HG03045 (cell line): ENCODE data around the gene LTBP4.
"Not testable (repeated sequence)": the region's sequence is repeated elsewhere in the genome, so short reads cannot be mapped to it uniquely, and the experiment has no call there.

Source experiments
- ATAC-seq: cut with Tn5 transposase; IDR thresholded peaks from one replicate; pipeline ENCODE4 v1.9.1; 2021; ENCODE audit warnings: mild to moderate bottlenecking, moderate library complexity; ENCODE audit not compliant: unreplicated experiment

The LTBP4 gene

DNA sequence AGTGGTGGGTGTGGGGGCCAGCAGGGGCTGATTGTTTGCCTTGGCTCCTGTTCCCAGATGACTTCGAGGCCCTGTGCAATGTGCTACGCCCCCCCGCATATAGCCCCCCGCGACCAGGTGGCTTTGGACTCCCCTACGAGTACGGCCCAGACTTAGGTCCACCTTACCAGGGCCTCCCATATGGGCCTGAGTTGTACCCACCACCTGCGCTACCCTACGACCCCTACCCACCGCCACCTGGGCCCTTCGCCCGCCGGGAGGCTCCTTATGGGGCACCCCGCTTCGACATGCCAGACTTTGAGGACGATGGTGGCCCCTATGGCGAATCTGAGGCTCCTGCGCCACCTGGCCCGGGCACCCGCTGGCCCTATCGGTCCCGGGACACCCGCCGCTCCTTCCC lies 25.7 kb downstream of the LTBP4 start:
- ATAC-seq: no peak

DNA sequence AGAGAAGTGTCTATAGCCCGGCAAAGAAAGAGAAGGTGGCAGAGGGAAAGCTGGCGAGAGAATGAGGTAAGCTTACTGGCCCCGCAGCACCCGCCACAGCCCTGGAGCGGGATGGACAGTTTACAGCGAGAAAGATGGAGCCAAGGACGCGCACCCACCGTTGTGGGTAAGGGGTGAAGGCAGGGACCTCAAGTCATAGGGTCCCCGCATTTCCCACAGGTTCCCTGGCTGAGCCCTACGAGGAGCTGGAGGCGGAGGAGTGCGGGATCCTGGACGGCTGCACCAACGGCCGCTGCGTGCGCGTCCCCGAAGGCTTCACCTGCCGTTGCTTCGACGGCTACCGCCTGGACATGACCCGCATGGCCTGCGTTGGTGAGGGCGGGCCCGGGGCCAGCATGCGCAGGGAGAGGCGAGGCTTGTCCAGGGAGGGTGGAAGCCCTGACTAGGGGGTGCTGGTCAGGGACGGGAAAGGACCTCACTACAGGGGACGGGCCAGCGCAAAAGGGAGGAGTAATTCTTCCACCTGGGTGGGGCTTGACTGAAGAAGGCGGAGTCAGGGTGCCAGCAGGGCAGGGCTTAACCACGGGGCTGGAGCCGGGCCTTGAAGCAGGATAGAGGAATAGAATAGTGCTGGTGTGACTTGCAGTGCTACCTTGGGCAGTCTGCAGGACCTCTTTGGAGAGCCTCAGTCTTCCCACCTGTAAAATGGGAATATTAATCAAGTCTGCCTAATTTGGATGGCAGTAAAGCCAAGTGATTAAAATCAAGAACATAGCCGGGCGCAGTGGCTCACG lies 26.5 kb downstream of the LTBP4 start:
- no peak for ATAC-seq

DNA sequence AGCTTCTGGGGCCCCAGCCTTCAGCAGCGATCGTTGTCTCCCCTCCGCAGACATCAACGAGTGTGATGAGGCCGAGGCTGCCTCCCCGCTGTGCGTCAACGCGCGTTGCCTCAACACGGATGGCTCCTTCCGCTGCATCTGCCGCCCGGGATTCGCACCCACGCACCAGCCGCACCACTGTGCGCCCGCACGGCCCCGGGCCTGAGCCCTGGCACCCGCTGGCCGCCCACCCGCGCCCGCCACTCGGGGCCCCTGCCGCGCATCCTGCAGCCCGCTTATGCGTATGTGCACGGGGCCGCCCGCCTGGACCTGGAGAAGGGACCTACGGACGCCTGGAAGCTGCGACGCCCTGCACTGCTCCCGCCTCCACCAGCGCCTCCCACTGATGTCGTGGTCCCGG lies 28.2 kb downstream of the LTBP4 start:
- ATAC-seq: no peak

DNA sequence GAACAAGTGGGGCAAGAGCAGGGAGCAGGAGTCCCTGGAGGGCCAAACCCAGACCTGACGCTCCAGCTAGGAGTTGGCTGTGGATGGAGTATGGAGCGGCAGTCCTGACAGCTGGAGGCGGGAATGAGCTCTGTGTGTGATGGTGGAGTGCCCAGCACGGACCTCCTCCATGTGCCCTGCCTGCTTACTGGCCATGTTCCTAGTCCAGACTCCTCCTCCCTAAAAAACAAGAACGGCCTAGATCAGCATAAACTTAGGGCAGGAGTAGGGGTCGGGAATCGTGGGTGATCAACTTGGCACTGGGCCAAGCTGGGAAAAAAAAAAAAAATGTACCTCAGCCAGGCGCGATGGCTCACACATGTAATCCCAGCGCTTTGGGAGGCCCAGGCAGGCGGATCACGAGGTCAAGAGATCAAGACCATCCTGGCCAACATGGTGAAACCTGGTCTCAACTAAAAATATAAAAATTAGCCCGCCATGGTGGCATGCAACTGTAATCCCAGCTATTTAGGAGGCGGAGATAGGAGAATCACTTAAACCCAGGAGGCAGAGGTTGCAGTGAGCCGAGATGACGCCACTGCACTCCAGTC lies 29.5 kb downstream of the LTBP4 start:
- no peak for ATAC-seq

DNA sequence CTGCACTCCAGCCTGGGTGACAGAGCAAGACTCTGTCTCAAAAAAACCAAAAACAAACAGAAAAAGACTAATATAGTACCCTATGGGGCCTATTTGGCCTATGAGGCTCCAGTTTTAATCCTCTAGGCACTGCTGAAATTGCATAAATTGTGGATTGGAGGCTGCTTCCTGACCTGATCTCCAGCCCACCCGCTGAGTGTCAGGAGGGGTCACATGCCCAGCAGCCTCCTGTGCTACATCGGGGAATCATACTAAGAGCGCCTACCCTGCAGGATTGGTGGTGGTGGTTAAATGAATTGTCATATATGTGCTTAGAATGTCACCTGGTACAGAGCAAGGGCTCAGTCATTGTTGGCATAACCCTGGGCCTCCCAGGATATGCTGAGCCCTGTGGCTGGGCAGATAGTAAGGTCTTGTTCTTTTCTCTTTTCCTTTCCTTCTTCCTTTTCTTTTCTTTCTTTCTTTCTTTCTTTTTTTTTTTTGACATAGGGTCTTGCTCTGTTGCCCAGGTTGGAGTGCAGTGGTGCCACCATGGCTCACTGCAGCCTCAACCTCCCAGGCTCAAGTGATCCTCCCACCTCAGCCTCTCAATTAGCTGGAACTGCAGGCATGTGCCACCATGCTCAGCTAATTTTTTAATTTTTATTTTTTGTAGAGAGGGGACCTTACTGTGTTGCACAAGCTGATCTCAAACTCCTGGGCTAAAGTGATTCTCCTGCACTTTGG lies 31.3 kb downstream of the LTBP4 start:
- no peak for ATAC-seq

DNA sequence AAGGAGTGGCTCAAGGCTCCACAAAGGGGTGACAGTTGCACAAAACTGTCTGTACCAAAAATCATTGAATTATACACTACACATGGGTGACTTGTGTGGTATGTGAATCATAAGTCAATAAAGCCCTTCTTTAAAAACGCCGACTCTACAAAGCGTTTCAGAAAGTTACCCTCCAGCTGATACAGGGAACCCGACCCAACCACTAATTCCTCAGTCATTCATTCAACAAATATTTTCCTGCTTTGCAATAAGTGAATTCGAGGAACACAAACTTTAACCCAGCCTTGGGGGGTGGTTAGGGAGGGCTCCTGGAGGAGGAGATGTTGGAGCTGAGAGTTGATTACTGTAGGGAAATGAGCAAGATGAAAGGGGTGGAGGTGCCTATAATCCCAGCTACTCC lies 32.0 kb downstream of the LTBP4 start:
- ATAC-seq: no peak

DNA sequence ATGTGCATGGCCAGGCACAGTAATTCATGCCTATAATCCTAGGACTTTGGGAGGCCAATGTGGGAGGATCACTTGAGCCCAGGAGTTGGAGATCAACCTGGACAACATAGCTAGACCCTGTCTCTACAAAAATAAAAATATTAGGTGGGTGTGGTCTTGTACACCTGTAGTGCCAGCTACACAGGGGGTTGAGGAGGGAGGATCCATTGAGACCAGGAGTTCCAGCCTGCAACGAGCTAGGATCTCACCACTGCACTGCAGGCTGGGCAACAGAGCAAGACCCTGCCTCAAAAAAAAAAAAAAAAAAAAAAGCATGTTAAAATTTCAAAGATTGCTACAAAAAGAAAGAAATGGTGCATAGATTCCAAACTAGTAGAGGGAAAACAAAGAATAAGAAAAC lies 37.2 kb downstream of the LTBP4 start:
- no peak for ATAC-seq

DNA sequence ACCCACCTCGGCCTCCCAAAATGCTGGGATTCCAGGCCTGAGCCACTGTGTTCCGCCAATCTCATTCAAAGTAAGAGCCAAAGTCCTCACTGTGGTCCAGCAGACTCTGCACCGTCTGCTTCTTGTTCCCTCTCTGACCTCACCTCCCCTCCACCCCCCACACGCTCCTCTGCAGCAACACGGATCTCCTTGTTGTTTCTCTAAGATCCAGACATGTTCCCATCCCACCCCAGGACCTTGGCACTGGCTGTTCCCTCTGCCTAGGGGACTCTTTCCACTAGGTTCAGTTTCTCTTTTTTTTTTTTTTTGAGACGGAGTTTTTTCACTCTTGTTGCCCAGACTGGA lies 38.4 kb downstream of the LTBP4 start:
- no peak for ATAC-seq

DNA sequence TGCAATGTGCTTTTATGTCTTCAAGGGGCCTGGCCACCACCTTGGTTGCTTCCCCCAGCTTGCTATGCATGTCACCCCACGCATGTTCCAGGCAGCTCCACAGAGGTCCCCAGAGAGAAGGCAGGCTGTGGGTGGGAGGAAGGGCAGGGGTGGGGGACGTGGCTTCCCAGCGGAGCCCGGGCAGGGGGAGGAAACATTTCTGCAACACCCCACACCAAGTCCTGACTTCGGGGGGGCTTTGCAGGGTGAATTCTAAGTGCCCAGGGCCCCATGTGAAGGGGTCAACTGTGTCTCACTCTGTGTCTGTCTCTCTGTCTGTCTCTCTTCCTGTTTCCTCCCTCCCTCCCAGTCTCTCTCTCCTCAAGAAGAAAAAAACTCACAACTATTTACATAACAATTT lies 39.6 kb downstream of the LTBP4 start:
- no peak for ATAC-seq

DNA sequence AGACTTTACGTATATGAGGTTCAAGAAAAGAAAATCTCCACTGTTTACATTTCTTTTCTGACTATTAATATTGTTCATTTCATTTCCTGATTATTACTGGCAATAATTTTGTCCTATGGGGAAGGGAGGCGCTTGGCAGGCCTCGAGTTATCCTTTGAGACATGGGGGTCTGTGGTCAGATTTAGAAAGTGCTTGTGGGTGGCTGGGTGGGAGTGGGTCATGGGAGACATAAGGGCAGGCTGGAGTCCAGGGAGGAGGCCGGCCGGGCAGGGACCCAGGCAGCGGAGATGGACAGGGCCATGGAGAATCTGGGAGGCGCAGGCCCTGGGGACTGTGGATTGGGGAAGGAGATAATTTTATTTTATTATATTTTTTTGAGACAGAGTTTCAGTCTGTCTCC lies 40.1 kb downstream of the LTBP4 start:
- ATAC-seq: no peak

DNA sequence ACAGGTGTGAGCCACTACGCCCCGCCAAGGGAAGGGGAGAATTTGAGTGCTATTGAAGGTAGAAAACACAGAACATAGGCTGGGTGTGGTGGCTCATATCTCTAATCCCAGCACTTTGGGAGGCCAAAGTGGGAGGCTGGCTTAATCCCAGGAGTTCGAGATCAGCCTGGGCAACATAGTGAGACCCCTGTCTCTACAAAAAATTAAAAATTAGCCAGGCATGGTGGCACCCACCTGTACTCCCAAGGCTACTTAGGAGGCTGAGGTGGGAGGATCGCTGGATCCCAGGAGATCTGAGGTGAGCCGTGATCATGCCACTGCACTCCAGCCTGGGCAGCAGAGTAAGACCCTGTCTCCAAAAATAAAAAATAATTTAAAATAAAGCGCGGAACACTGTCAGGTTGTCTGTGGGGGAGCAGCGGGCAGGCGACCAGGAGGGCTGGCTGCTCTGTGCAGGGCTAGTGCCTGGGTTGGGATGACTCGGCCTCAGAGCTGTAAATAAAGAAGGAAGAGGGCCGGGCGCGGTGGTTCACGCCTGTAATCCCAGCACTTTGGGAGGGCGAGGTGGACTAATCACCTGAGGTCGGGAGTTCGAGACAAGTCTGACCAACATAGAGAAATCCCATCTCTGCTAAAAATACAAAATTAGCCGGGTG lies 41.0 kb downstream of the LTBP4 start:
- ATAC-seq: no peak

DNA sequence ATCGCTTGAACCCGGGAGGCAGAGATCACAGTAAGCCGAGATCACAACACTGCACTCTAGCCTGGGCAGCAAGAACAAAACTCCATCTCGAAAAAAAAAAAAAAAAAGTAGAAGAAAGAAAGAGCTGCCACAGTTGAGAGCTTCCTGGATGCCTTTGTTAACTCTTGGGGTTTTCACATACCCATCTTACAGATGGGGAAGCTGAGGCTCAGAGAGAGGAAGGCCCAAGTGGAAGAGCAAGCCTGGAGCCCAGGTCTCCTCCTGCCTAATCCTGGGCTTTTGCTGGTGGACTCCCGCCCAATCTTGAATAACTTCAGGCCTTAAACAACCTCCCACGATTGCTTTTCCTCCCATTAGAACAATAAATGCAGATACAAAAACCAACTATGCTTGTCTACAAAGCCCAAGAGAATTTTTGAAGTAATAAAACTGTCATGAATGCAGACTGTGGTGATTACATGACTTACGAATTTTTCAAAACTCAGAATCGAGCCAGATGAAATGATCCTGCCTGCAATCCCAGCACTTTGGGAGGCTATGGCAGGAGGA lies 41.7 kb downstream of the LTBP4 start:
- no peak for ATAC-seq

DNA sequence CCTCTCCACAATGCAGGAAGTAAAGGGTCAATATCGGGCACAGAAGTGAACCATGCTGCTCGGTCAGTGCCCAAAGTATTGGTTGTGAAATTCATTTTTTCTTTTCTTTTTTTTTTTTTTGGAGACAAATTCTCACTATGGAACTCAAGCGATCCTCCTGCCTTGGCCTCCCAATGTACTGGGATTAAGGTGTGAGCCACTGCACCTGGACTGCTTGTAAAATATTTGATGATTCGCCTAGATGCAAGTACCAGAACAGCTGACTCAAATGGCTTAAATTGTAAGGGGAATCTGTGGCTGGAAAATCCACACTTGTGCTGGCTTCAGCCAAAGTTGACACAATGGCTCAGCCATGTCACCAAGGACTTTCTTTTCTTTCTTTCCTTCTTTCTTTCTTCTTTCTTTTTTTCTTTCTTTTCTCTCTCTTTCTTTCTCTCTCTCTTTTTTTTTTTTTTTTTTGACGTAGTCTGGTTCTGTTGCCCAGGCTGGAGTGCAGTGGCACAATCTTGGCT lies 45.6 kb downstream of the LTBP4 start:
- ATAC-seq: no peak

DNA sequence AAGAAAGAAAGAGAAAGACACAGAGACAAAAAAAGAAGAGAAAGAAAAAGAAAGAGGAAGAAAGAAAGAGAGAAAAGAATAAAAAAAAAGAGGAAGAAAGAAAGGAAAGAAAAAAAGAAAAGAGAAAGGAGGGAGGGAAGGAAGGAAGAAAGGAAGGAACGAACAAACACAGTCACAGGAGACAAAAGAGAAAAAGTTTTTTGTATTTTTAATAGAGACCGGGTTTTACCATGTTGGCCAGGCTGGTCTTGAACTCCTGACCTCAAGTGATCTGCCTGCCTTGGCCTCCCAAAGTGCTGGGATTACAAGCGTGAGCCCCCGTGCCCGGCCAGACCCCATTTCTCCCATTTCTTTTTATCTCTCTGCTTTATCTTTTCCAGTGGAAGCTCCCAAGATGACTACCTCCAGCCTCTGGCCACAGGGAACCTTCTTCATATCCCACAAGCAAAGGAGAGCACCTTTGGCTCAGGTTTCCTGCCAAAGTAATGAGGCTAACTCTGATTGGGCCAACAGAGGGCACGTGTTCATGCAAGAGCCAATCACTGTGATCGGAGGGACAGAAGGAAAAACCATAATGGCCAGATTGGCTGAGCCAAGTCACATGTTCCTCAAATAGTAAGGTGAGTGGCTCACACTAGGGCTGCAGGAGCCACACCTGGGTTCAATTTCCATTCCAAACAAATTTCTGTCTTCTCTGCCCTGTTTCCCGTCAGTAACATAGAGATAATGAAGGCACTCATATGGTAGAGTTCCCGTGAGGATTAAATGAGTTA lies 48.9 kb downstream of the LTBP4 start:
- ATAC-seq: not testable (repeated sequence)

DNA sequence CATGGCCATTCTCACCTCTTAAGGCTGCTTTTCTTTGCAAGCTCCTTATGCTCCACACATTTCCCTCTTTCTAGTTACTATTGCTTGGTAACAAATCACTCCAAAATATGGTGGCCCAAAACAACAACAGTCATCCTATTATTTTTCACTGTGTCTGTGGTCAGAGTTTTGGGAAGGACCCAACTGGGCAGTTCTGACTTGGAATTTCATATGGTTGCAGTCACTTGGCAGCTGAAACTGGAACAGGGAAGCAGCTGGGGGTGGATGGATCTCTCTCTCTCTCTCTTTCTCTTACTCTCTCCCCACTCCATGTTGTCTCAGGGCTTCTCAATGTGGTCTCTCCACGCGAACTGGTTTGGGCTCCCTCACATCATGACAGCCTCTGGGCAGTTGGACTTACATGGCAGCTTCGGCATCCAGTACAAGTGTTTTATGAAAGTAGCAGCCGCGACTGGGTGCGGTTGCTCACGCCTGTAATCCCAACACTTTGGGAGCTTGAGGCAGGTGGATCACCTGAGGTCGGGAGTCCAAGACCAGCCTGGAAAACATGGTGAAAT lies 49.7 kb downstream of the LTBP4 start:
- no peak for ATAC-seq

DNA sequence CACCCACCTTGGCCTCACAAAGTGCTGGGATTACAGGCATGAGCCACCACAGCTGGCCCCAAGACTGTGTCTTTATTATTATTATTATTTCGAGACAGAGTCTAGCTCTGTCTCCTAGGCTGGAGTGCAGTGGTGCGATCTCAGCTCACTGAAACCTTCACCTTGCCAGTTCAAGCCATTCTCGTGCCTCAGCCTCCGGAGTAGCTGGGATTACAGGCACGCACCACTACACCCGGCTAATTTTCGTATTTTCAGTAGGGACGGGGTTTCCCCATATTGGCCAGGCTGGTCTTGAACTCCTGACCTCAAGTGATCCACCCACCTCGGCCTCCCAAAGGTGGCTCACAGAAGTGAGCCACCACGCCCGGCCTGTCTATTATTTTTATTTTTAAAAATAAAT lies 51.1 kb downstream of the LTBP4 start:
- ATAC-seq: not testable (repeated sequence)

DNA sequence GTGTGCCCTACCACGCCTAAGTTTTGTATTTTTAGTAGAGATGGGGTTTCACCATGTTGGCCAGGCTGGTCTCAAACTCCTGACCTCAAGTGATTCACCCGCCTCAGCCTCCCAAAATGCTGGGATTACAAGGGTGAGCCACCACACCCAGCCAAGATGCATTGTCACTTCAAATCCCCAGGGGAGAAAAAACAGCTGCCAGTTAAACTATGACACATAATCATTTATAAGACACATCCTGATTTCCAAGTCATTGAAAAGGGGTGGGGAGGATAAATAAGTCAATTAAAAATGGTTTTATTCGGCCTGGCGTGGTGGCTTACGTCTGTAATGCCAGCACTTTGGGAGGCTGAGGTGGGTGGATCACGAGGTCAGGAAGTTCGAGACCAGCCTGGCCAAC lies 54.5 kb downstream of the LTBP4 start:
- ATAC-seq: not testable (repeated sequence)

DNA sequence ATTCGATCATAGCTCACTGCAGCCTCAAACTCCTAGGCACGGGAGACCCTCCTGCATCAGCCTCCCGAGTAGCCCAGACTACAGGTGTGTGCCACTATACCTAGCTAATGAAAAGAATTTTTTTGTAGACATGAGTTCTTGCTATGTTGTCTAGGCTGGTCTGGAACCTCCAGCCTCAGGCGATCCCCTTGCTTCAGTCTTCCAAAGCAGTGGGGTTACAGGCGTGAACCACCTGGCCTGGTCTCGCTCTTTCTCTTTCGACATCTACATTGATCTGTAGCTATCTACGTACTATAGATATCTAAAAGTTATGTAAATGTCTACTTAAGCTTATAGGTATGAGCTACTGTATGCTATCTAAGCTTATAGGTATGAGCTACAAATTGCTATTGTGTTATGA lies 56.9 kb downstream of the LTBP4 start:
- no peak for ATAC-seq

DNA sequence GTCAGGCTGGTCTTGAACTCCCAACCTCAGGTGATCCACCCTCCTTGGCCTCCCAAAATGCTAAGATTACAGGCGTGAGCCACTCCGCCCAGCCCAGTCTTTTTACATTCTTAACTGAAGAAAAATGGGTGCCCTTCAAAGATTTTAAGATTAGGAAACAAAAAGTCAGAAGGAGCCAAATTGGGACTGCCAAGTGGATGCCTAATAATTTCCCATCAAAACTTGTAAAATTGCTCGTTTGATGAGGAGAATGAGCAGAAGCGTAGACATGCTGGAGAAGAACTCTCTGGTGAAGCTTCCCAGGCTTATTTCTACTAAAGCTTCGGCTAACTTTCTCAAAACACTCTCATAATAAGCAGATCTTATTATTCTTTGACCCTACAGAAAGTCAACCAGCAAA lies 57.9 kb downstream of the LTBP4 start:
- no peak for ATAC-seq

DNA sequence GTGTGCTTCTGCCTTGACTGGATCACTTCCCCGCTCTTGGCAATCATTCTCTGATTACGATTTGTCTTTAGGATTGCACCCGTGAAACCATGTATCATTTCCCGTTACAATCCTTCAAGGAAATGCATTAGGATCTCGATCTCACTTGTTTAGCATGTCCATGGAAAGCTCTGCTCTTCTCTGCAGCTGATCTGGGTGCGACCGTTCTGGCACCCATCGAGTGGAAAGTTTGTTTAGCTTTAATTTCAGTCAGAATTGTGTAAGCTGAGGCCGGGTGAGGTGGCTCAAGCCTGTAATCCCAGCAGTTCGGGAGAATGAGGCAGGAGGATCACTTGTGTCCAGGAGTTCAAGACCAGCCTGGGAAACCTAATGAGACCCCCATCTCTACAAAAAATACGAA lies 58.4 kb downstream of the LTBP4 start:
- no peak for ATAC-seq
